Left ventricle myocardium superior (tissue), 1 donor: Measurements from ENCODE around the gene UGT1A6. TPM values are rescaled to one million over a fixed set of nuclear protein-coding genes. Genes with fewer than 3 reads are reported as not detected.
"Not testable (repeated sequence)": the region's sequence is repeated elsewhere in the genome, so short reads cannot be mapped to it uniquely, and the experiment has no call there.

Experiments used
- ATAC-seq: fragments of 200-7000 bp; cut with Tn5 transposase; one replicate; pipeline ENCODE4 v1.9.1; 2020; ENCODE audit warnings: mild to moderate bottlenecking, moderate library complexity
- DNase-seq: peaks from one replicate; pipeline ENCODE4 v3.0.0-alpha.2; 2020
- intact Hi-C: fragments of 100-400 bp; cut with micrococcal nuclease; formaldehyde crosslinking; loops from one replicate; pipeline ENCODE4 v1.11.0; 2022
- total RNA-seq: library from RNA; stranded (reverse); fragmentation: NEBNext Ultra II Directional; extraction: Animal tissue kit (Norgen Biotek cat#: 25700); gene quantifications from one replicate; pipeline ENCODE4 v1.2.1, GENCODE V29; 2021
- donor health status: DM: no; HTN: yes; CAD: no; lungs with severe emphysema.

The UGT1A6 gene
- total RNA-seq, 1 donor from 2014 or later = not detected

- intact Hi-C loops = no loop called here
- ATAC-seq (peak; percentile 69), DNase-seq (peak; percentile 78)
Measured at GRCh38 chr2:233711312-233712008, 18.8 kb downstream of the UGT1A6 start.

- ATAC-seq (no peak), DNase-seq (no peak)
- intact Hi-C loops = no loop called here
Measured at GRCh38 chr2:233712611-233713261, 20.0 kb downstream of the UGT1A6 start, which contains the start of gene UGT1A5. UGT1A5 (plus strand) TSS chr2:233712907; CDS start chr2:233712992, 85 bp downstream.

GRCh38 chr2:233713262-233713615 lies 20.5 kb downstream of the UGT1A6 start:
- intact Hi-C loops = no loop called here
- ATAC-seq (no peak), DNase-seq (no peak)

GRCh38 chr2:233714121-233714520 lies 21.4 kb downstream of the UGT1A6 start:
- no peak for ATAC-seq
- intact Hi-C loops = no loop called here
- no peak for DNase-seq

- intact Hi-C loops = no loop called here
- DNase-seq = no peak
Measured at GRCh38 chr2:233718552-233718951, 25.9 kb downstream of the UGT1A6 start, which contains the start of gene UGT1A4. UGT1A4 (plus strand) TSS chr2:233718736; CDS start chr2:233718821, 85 bp downstream.

GRCh38 chr2:233728723-233729301 lies 36.1 kb downstream of the UGT1A6 start, which contains the start of gene UGT1A3:
UGT1A3 (plus strand) TSS chr2:233729042; CDS start chr2:233729127, 85 bp downstream.
- DNase-seq (no peak), ATAC-seq (no peak)
- intact Hi-C loops = no loop called here

More at GRCh38 chr2:233718552-233718951, 25.9 kb downstream of the UGT1A6 start, which contains the start of gene UGT1A4:
- no peak for ATAC-seq

- DNase-seq, intact Hi-C loops: not testable (repeated sequence)
Measured at GRCh38 chr2:233736868-233737653, 44.4 kb downstream of the UGT1A6 start.

GRCh38 chr2:233740870-233741269 lies 48.2 kb downstream of the UGT1A6 start:
- DNase-seq (no peak), ATAC-seq (no peak)

More at GRCh38 chr2:233736868-233737653, 44.4 kb downstream of the UGT1A6 start:
- not testable (repeated sequence) for ATAC-seq

GRCh38 chr2:233743464-233744259 lies 51.0 kb downstream of the UGT1A6 start:
- intact Hi-C loops = no loop called here
- DNase-seq (no peak), ATAC-seq (no peak)

More at GRCh38 chr2:233740870-233741269, 48.2 kb downstream of the UGT1A6 start:
- intact Hi-C loops = no loop called here

GRCh38 chr2:233745073-233745755 lies 52.5 kb downstream of the UGT1A6 start:
- intact Hi-C loops = no loop called here
- DNase-seq (no peak), ATAC-seq (no peak)

- DNase-seq, ATAC-seq, intact Hi-C loops: not testable (repeated sequence)
Measured at GRCh38 chr2:233745838-233746237, 53.1 kb downstream of the UGT1A6 start.

- DNase-seq = no peak
- intact Hi-C loops = no loop called here
- no peak for ATAC-seq
Measured at GRCh38 chr2:233746475-233747282, 54.0 kb downstream of the UGT1A6 start.

GRCh38 chr2:233747283-233747544 lies 54.5 kb downstream of the UGT1A6 start:
- DNase-seq (no peak), ATAC-seq (no peak)
- intact Hi-C loops = no loop called here

- ATAC-seq, intact Hi-C loops, DNase-seq: not testable (repeated sequence)
Measured at GRCh38 chr2:233750689-233751088, 58.0 kb downstream of the UGT1A6 start.

- DNase-seq, intact Hi-C loops: not testable (repeated sequence)
Measured at GRCh38 chr2:233751212-233752009, 58.7 kb downstream of the UGT1A6 start.

GRCh38 chr2:233754872-233755611 lies 62.4 kb downstream of the UGT1A6 start:
- intact Hi-C loops = no loop called here
- no peak for ATAC-seq
- no peak for DNase-seq

More at GRCh38 chr2:233751212-233752009, 58.7 kb downstream of the UGT1A6 start:
- ATAC-seq = not testable (repeated sequence)
